OCI-LY7 (cell line): Measurements from ENCODE around the gene C4orf50. TPM values are rescaled to one million over a fixed set of nuclear protein-coding genes. Genes with fewer than 3 reads are reported as not detected.

ENCODE experiments used
- BruUV-seq: library from RNA; stranded (reverse); fragments of 400-500 nt; replicated peaks from 2 replicates; lab custom pipeline; 2021; lab: Mats Ljungman, UMichigan
- CTCF ChIA-PET: fragments of 300-600 bp; sonication (Branson Sonifier 250); formaldehyde crosslinking; loops from one replicate; lab custom pipeline; 2022; ENCODE audit warnings: antibody characterized with exemption; ENCODE audit not compliant: unreplicated experiment; lab: Charles Lee
- POLR2A ChIA-PET: fragments of 300-600 bp; sonication (Branson Sonifier 250); formaldehyde crosslinking; loops from one replicate; lab custom pipeline; 2022; ENCODE audit warnings: antibody characterized with exemption; lab: Charles Lee
- DNase-seq: peaks from one replicate; pipeline ENCODE4 v3.0.0-alpha.2; 2015; ENCODE audit warnings: low spot score
- H2AFZ ChIP-seq: fragments of 200-600 bp; sonication (generic), shearing (Covaris generic); 2 replicates; pipeline ENCODE4 v1.6.1; 2014; ENCODE audit warnings: mild to moderate bottlenecking, antibody characterized with exemption, low read length, moderate library complexity
- H3K27ac ChIP-seq: fragments of 200-600 bp; sonication (generic); 2 replicates; pipeline ENCODE4 v1.5.1; 2014; ENCODE audit warnings: mixed run types, low read depth, mild to moderate bottlenecking, moderate library complexity, low read length, inconsistent platforms; ENCODE audit not compliant: poor library complexity, severe bottlenecking
- H3K36me3 ChIP-seq: fragments of 200-600 bp; sonication (generic); 2 replicates; pipeline ENCODE4 v1.6.1; 2014; ENCODE audit warnings: mild to moderate bottlenecking, antibody characterized with exemption, low read length, moderate library complexity, mixed read lengths; ENCODE audit not compliant: insufficient read depth
- H3K4me1 ChIP-seq: fragments of 200-600 bp; sonication (generic); 2 replicates; pipeline ENCODE4 v1.5.1; 2014; ENCODE audit warnings: mild to moderate bottlenecking, low read length; ENCODE audit not compliant: insufficient read depth, poor library complexity, severe bottlenecking
- H3K4me2 ChIP-seq: fragments of 200-600 bp; sonication (generic); 2 replicates; pipeline ENCODE4 v1.6.1; 2014; ENCODE audit warnings: mild to moderate bottlenecking, low read length
- H3K4me3 ChIP-seq: fragments of 200-600 bp; sonication (generic); 2 replicates; pipeline ENCODE4 v1.5.1; 2014; ENCODE audit warnings: mild to moderate bottlenecking, low read depth, low read length; ENCODE audit not compliant: poor library complexity, severe bottlenecking
- H3K79me2 ChIP-seq: fragments of 200-600 bp; sonication (generic); 2 replicates; pipeline ENCODE4 v1.6.1; 2016; ENCODE audit warnings: low read depth, mild to moderate bottlenecking, low read length, moderate library complexity, mixed read lengths; ENCODE audit not compliant: insufficient read depth
- H3K9me2 ChIP-seq: fragments of 200-600 bp; sonication (generic); 2 replicates; pipeline ENCODE4 v1.6.1; 2016; ENCODE audit warnings: mild to moderate bottlenecking, low read length, mixed read lengths; ENCODE audit not compliant: insufficient read depth
- H3K9me3 ChIP-seq: fragments of 200-600 bp; sonication (generic); 2 replicates; pipeline ENCODE4 v1.6.1; 2014; ENCODE audit warnings: mild to moderate bottlenecking, mixed run types, low read length, mixed read lengths
- H4K20me1 ChIP-seq: fragments of 200-600 bp; sonication (generic); 2 replicates; pipeline ENCODE4 v1.6.1; 2014; ENCODE audit warnings: mild to moderate bottlenecking, antibody characterized with exemption, low read length, moderate library complexity, mixed read lengths; ENCODE audit not compliant: insufficient read depth
- CTCF ChIP-seq: fragments of 200-600 bp; sonication (generic); conservative IDR thresholded peaks from 2 replicates; pipeline ENCODE4 v1.5.1; 2014; ENCODE audit warnings: mild to moderate bottlenecking, antibody characterized with exemption, low read length, moderate library complexity, mixed read lengths
- EZH2phosphoT487 ChIP-seq: fragments of 200-600 bp; sonication (generic); IDR thresholded peaks from 2 replicates; pipeline ENCODE4 v1.6.1; 2018; ENCODE audit warnings: low read depth, borderline replicate concordance, mild to moderate bottlenecking, mixed run types, antibody characterized with exemption, low read length, moderate library complexity, mixed read lengths
- intact Hi-C: fragments of 100-400 bp; cut with micrococcal nuclease; formaldehyde crosslinking; loops from one replicate; pipeline ENCODE4 v1.10.0; 2022; ENCODE audit not compliant: unreplicated experiment
- total RNA-seq, 2 experiments: library from RNA; depleted of rRNA in 1 of 2; stranded (reverse); fragments of >200 nt in 1 of 2; shearing (Covaris generic) in 1 of 2; gene quantifications; 2 replicates each; pipeline ENCODE4 v1.2.3, GENCODE V29; 2014 to 2022

C4orf50 gene
- total RNA-seq, 2 experiments from 2014 or later, result 0.06 TPM; not detected in 1

- Histone ChIP-seq H3K9me2 (no peaks in the 10 kb centered on the region), H3K4me2 (no peak overlapping the region), H3K4me1 (no peaks in the 10 kb centered on the region), H3K36me3 (no peaks in the 10 kb centered on the region), H4K20me1 (no peaks in the 10 kb centered on the region), H3K9me3 (no peaks in the 10 kb centered on the region), H3K27ac (no peak overlapping the region), H3K4me3 (no peak overlapping the region), H2AFZ (no peak overlapping the region), H3K79me2 (no peaks in the 10 kb centered on the region)
- ChIA-PET POLR2A (no interaction called here), CTCF (no interaction called here)
- intact Hi-C loops, result no loop called here
- DNase-seq, result no peak
- BruUV-seq, result no TSS peak
- TF ChIP-seq CTCF (no peak), EZH2phosphoT487 (no peak)
Measured at GRCh38 chr4:5933996-5934831, 84.0 kb downstream of the C4orf50 start.

- no peak overlapping the region for H3K27ac ChIP-seq
- intact Hi-C loops, result no loop called here
- no TSS peak for BruUV-seq
- DNase-seq, result no peak
- no peak overlapping the region for H3K4me2 ChIP-seq
- H3K9me2 ChIP-seq, result no peaks in the 10 kb centered on the region
- no peaks in the 10 kb centered on the region for H3K36me3 ChIP-seq
- no peak overlapping the region for H2AFZ ChIP-seq
- H3K4me1 ChIP-seq, result no peaks in the 10 kb centered on the region
- ChIA-PET POLR2A (no interaction called here), CTCF (no interaction called here)
- H3K79me2 ChIP-seq, result no peaks in the 10 kb centered on the region
- no peaks in the 10 kb centered on the region for H4K20me1 ChIP-seq
- H3K9me3 ChIP-seq, result no peaks in the 10 kb centered on the region
- H3K4me3 ChIP-seq, result no peak overlapping the region
- TF ChIP-seq CTCF (no peak), EZH2phosphoT487 (no peak)
Measured at GRCh38 chr4:5933116-5933515, 85.1 kb downstream of the C4orf50 start.

- no peak for TF ChIP-seq CTCF
- no peak for TF ChIP-seq EZH2phosphoT487
- Histone ChIP-seq H3K79me2 (no peaks in the 10 kb centered on the region), H3K4me2 (no peak overlapping the region), H3K9me2 (no peaks in the 10 kb centered on the region), H3K27ac (no peak overlapping the region), H2AFZ (no peak overlapping the region), H3K9me3 (no peaks in the 10 kb centered on the region), H3K36me3 (no peaks in the 10 kb centered on the region), H3K4me3 (no peak overlapping the region), H4K20me1 (no peaks in the 10 kb centered on the region), H3K4me1 (no peaks in the 10 kb centered on the region)
- no TSS peak for BruUV-seq
- CTCF ChIA-PET, result no interaction called here
- intact Hi-C loops, result no loop called here
- POLR2A ChIA-PET, result no interaction called here
- no peak for DNase-seq
Measured at GRCh38 chr4:5932035-5932568, 86.1 kb downstream of the C4orf50 start.
